ENCODE data around the gene TRPV4.

DNA sequence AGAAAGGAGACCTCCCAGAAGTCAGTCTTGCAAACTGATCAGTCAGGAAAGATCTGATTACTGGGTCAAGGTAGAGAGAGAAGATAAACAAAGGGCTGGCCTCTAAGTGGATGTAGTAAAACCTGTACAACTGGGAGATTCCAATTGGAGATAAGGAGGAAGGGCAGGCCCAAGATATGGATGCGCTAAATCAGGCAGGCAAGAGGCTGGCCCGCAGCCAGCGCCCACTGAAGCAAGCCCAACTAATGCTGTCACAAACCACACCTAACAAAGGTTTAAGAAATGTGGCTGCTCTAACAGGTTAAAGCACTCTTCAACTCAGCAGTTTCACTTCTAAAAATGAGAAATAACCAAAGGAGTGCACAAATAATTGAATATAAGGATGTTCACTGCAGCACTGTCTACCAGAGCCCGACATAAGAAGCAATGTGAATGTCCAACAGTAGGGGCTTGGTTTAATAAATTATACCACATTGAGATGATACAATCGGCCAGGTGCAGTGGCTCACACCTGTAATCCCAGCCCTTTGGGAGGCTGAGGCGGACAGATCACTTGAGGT lies 42.5 kb upstream of the TRPV4 start:
- TF ChIP-seq, protein P1, sequence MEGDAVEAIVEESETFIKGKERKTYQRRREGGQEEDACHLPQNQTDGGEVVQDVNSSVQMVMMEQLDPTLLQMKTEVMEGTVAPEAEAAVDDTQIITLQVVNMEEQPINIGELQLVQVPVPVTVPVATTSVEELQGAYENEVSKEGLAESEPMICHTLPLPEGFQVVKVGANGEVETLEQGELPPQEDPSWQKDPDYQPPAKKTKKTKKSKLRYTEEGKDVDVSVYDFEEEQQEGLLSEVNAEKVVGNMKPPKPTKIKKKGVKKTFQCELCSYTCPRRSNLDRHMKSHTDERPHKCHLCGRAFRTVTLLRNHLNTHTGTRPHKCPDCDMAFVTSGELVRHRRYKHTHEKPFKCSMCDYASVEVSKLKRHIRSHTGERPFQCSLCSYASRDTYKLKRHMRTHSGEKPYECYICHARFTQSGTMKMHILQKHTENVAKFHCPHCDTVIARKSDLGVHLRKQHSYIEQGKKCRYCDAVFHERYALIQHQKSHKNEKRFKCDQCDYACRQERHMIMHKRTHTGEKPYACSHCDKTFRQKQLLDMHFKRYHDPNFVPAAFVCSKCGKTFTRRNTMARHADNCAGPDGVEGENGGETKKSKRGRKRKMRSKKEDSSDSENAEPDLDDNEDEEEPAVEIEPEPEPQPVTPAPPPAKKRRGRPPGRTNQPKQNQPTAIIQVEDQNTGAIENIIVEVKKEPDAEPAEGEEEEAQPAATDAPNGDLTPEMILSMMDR (IDR thresholded peaks at IDR 0.05): no peak
- no peak for TF ChIP-seq POLR2A (IDR thresholded peaks at IDR 0.05)

Data from lower leg skin (tissue), 3 donors.